COR-L47 (cell line): ENCODE data around the gene C1QB.

Experiments
- DNase-seq: peaks from one replicate; lab custom pipeline; 2025; lab: John Stamatoyannopoulos, UW

The C1QB gene

DNA sequence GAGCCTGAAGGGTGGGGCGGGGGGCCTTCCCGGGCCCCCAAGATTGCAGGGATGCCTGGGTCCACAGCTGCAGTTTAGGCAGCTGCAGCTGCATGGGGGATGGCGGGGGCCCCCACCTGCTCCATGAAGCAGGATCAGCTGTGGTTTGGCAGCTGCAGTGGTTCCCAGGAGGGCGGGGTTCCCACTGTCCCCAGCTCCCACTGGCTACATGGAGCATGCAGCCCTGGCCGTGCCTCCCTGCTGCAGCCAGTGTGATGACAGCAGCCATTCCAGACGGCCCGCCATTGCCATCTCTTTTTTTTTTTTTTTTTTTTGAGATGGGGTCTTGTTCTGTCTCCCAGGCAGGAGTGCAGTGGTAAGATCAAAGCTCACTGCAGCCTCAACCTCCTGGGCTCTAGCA, 17.6 kb upstream of the C1QB start:
- DNase-seq, result no peak

GRCh38 chr1:22636353-22636752, 16.7 kb upstream of the C1QB start, which contains the start of gene C1QA:
Gene C1QA (plus strand): TSS chr1:22636628. CDS start chr1:22637617, 989 bp downstream.
- DNase-seq, result no peak

DNA sequence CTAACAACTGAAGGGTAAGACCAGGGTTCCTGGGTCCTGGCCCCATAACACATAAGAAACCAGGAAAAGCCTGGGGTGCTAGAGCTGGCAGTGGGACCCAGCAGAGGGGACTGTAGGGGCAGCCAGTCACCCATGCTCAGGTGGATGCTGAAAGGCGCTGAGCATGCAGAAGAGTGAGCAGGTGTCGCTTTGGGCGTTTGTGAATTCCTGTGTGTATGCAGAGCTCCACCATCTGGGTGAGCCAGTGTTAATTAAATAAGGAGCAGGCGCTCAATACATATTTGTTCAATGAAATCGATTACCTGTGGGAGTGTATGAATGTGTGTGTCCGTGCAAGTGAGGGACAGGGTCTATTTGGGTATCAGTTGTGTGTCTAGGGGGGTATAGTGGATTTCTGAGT, 16.1 kb upstream of the C1QB start:
- peak; percentile 44 for DNase-seq

- DNase-seq, result no peak
Observed at GRCh38 chr1:22637907-22638445, 15.1 kb upstream of the C1QB start.

DNA sequence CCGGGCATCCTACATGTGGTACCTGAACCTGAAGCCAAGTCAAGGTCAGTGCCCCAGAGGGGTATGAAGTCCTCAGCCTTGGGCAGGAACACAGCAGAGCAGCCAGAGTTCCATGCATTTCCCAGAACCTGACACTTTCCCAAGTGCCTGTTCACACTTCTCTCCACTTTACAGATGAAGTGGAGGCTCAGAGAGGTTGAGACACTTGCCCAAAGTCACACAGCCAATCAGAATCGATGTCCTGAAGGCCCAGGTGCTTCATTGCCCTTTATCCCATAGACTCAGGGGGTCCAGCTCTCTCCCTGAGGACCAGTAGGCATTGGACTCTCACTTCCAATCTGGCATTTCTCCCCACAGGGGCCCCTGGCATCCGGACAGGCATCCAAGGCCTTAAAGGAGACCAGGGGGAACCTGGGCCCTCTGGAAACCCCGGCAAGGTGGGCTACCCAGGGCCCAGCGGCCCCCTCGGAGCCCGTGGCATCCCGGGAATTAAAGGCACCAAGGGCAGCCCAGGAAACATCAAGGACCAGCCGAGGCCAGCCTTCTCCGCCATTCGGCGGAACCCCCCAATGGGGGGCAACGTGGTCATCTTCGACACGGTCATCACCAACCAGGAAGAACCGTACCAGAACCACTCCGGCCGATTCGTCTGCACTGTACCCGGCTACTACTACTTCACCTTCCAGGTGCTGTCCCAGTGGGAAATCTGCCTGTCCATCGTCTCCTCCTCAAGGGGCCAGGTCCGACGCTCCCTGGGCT, 14.4 kb upstream of the C1QB start:
- DNase-seq, result no peak

DNA sequence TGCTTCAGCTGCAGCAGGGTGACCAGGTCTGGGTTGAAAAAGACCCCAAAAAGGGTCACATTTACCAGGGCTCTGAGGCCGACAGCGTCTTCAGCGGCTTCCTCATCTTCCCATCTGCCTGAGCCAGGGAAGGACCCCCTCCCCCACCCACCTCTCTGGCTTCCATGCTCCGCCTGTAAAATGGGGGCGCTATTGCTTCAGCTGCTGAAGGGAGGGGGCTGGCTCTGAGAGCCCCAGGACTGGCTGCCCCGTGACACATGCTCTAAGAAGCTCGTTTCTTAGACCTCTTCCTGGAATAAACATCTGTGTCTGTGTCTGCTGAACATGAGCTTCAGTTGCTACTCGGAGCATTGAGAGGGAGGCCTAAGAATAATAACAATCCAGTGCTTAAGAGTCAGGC, 13.8 kb upstream of the C1QB start:
- no peak for DNase-seq

DNA sequence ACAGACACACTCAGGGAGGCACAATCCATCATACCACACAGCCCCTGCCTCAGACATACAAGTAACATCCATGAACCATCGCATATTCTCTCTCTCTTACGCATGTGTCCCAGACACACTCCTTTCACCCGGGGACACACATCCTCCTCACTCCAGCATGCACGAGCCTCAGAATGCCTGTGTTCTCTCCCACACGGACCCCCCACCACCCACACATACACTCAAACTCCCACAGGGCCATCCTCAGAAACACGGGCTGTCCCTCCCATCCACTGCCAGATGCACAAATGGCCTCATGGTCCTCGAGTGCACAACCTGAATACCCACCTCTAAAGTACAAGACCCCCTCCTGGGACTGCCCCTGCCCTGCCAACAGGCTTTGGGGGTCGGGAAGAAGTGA, 11.8 kb upstream of the C1QB start:
- DNase-seq, result no peak

- DNase-seq, result peak; percentile 37
Observed at GRCh38 chr1:22641906-22642636, 11.0 kb upstream of the C1QB start.

DNA sequence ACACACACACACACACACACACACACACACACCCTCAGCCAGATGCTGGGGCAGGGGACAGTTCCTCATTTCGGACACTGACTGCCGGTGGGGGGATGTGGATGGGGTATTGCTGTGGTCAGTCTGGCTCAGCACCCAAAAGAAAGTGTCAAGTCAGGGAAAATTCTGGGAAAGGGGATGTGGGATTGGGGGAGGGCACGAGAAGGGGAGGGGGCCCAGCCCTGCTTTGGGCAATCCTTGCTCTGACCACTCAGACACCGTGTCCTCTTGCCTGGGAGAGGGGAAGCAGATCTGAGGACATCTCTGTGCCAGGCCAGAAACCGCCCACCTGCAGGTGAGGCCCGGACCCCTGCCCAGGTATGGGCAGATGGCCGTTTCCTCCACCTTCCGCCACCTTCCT, 9.7 kb upstream of the C1QB start, which contains the start of gene C1QC:
C1QC (plus strand) TSS at position 253 of the 400 bp plus-strand sequence. CDS start 391 bp downstream, outside the sequence.
- no peak for DNase-seq

GRCh38 chr1:22643928-22644327, 9.1 kb upstream of the C1QB start:
- DNase-seq, result no peak

GRCh38 chr1:22645931-22646330, 7.1 kb upstream of the C1QB start:
- no peak for DNase-seq

- no peak for DNase-seq
Observed at GRCh38 chr1:22646384-22646783, 6.7 kb upstream of the C1QB start.

DNA sequence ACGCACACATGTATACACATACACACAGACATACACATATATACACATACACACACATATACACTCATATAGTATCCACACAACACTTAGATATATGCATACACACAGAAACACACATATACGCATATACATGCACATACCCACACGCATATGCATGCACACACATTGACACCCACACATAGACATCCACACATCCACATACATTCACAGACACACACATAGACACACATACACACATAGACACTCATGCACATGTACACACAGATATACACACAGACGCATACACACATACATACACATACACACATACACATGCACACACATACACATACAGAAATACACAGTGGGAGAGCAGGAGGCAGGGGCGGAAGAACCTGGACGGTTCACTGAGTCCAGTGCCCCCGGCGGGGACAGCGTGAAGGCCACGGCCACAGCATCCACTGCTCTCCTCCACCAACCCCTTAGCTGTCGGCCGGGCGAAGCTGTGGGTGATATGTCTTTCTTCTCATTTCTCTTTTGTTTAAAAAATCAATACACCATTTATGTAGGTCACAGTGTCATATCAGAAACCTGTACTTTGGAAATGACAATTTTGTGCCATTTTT, 2.8 kb upstream of the C1QB start:
- DNase-seq, result no peak

- no peak for DNase-seq
Observed at GRCh38 chr1:22651941-22652856, 837 bp upstream of the C1QB start.

GRCh38 chr1:22654692-22655091, 1.7 kb downstream of the C1QB start:
- DNase-seq, result no peak

DNA sequence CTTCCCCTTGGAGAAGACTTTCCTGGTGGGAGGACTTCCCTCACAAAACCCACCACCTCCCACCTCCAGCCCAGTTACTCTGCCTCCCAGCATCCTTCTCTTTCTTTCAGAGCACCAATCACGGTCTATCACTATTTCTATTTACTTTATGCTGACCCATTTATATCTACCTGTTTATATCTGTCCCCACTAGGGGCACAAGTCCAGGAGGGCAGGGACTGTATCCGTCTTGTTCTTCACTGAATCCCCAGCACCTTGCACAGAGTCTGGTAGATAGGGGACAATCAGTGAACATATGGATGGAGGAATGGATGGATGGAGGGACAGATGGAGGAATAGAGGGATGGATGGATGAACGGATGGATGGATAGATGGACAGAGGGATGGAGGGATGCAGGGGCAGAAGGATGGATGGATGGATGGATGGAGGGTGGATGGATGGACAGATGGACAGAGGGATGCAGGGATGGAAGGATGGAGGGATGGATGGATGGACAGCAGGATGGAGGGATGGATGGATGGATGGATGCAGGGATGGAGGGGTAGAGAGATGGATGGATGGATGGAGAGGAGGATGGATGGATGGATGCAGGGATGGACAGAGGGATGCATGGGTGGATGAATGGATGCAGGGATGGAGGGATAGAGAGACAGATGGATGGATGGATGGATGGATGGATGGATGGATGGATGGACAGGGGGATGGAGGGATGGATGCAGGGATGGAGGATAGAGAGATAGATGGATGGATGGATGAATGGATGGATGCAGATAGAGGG, 5.5 kb downstream of the C1QB start:
- DNase-seq, result no peak

GRCh38 chr1:22660716-22661241, 7.7 kb downstream of the C1QB start:
- DNase-seq, result no peak

DNA sequence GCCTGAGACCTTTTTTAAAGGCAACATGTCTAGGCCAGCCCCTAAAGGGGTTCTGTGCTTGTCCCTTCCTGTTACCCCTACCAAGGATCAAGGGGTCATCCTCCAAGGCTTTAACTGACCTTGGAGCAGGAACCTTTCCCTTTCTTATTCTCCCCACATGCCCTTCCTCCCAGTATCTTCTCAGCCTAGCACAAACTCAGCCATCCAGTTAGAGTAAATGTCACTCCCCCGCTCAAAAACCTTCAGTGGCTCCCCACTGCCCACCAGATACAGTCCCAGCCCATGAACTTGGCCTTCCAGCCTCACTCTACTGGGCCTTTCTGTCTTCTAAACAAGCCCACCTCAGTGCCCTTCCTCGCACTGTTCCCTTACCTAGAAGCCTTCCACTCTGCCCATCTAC, 8.8 kb downstream of the C1QB start:
- DNase-seq, result no peak

DNA sequence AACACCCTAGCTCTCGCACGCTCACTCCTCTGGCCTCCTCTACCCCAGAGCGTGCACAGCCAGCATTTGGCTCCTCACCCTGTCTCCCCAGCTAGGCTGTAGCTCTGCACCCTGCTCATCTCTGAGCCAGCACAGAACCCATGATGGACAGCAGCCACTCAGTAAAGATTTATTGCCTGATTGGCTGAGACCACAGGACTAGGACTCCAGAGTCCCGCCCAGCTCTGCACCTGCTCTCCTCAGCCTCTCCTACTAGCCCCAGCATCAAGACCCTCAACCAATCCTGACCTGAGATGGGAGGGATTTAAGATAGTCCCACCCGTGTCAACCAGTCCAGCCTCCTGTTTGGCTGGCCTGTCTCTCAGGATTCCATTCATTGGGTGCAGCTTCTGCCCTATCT, 9.3 kb downstream of the C1QB start:
- no peak for DNase-seq

DNA sequence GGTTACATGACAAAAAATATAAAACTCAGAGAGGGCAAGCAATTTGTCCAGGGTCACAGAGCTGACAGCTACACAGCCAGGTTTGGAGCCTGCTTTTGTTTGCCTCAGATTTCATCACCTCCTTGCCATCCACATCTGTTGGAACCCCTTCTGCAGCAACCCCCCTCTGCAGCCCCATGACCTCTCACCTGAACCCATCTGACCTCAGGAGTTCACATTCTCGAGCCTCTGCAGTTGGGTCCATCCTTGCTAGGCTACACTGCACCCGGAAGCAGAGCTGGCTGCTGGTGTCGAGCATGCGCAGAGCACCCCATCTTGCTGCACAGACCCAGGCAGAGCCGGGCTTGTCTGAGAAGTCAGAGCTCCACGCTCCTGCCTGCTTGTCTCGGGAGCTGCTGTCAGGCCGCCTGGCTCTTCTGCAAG, 10.0 kb downstream of the C1QB start:
- no peak for DNase-seq

DNA sequence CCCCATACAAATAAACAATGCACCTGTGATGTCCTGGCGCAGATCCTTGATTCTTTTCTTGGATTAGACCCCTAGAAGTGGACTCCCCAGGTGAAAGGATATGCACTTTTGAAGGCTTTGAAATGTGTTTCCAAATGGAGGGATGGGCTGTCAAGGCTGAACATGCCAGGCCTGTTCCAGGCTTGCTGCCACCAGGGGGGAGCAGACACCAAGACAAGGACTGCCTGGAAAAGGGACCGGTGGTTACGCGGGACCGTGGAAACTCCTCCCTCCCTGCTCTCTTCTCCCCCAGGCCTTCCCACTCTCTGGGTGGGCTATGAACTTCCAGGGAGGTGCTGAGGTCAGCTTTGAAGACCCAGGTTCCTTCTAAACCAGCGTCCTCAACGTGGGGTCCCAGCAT, 12.7 kb downstream of the C1QB start:
- peak; percentile 26 for DNase-seq
